Measurements from ENCODE around the gene DUSP16.
A peak's percentile ranks its signal among the peaks of the same experiment; 100 is the strongest.

DNA sequence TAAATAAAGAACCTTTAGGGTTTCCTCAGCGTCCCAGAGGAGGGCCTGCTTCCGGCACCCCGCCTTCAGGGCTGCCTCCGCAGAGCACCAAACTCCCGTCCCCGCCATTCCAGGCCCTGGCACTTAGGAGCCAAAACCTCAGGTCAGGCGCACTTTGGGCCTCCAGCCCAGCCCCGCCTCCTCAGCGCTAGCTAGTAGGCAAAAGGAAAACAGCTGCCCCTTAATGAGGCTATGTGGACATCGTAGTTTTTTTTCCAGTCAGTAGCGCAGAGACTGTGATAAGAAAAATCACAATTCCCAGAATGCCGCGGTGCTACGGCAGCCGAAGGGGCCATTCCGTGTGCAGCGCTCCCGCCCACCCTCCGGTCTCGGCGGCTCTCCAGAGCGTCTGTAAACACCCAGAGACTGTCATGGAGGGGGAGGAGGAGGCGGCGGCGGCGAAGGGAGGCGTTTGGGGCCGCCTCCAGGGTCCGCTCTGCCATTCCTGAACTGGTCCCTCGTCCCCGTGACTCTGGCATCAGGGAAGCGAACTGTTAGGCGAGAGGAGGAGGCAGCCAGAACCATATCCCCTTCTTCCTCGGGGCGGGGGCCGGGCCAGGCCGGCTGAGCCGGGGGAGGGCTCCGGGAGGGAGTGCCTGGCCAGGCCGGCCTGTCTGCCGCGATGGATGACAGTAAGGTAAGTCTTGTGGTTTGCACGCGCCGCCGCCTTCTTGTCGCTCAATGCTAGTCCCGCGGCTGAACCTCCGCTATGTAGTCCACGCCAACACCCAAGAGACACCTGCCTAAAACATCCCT lies 49.0 kb upstream of the DUSP16 start, which contains the start of gene CREBL2:
- TF ChIP-seq, protein P1, sequence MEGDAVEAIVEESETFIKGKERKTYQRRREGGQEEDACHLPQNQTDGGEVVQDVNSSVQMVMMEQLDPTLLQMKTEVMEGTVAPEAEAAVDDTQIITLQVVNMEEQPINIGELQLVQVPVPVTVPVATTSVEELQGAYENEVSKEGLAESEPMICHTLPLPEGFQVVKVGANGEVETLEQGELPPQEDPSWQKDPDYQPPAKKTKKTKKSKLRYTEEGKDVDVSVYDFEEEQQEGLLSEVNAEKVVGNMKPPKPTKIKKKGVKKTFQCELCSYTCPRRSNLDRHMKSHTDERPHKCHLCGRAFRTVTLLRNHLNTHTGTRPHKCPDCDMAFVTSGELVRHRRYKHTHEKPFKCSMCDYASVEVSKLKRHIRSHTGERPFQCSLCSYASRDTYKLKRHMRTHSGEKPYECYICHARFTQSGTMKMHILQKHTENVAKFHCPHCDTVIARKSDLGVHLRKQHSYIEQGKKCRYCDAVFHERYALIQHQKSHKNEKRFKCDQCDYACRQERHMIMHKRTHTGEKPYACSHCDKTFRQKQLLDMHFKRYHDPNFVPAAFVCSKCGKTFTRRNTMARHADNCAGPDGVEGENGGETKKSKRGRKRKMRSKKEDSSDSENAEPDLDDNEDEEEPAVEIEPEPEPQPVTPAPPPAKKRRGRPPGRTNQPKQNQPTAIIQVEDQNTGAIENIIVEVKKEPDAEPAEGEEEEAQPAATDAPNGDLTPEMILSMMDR (IDR thresholded peaks at IDR 0.05; ENCODE audit: insufficient read depth, low read length): no peak
- no peak for TF ChIP-seq GABPA (IDR thresholded peaks at IDR 0.05; ENCODE audit: low read depth)
- peak; percentile 75 for TF ChIP-seq POLR2AphosphoS5 (IDR thresholded peaks at IDR 0.05; ENCODE audit: low read depth)
